HepG2 (cell line): ENCODE measurements around the gene TRAK1. TPM values are rescaled to one million over a fixed set of nuclear protein-coding genes. Genes with fewer than 3 reads are reported as not detected.

Experiments
- ATAC-seq: fragments of 200-7000 bp; cut with Tn5 transposase; 3 replicates; pipeline ENCODE4 v1.9.1; 2020; ENCODE audit warnings: mild to moderate bottlenecking, moderate library complexity
- BruUV-seq: library from RNA; stranded (reverse); fragments of 400-500 nt; replicated peaks from 2 replicates; lab custom pipeline; 2021; lab: Mats Ljungman, UMichigan
- CTCF ChIA-PET: fragments of 300-600 bp; formaldehyde crosslinking; extraction: SDS; loops from one replicate; lab custom pipeline; 2021; ENCODE audit warnings: low total read pairs, inconsistent platforms, low intra/inter-chr PET ratio; lab: Yijun Ruan, JAX
- POLR2A ChIA-PET: fragments of 350-600 bp; sonication (Branson Sonifier 250); formaldehyde crosslinking; loops from one replicate; lab custom pipeline; 2020; ENCODE audit warnings: antibody characterized with exemption, inconsistent platforms; lab: Yijun Ruan, JAX
- DNase-seq: peaks from one replicate; pipeline ENCODE4 v3.0.0-alpha.2; 2015; ENCODE audit warnings: low spot score
- FAIRE-seq: peaks from 3 replicates; lab custom pipeline; 2011; peaks lifted over from hg19 to GRCh38; lab: Jason Lieb, UNC
- H2AFZ ChIP-seq: one replicate; pipeline ENCODE4 v1.6.1; 2011; ENCODE audit warnings: low read length, inconsistent platforms
- H3K27ac ChIP-seq: fragments of 300-600 bp; 3 replicates; pipeline ENCODE4 v1.8.0; 2011; ENCODE audit warnings: mixed run types, mild to moderate bottlenecking, mixed read lengths, low read length, inconsistent platforms; ENCODE audit not compliant: insufficient read depth; ENCODE audit errors: extremely low read length
- H3K27me3 ChIP-seq, 2 experiments: fragments of 200-600 bp in 1 of 2; 2 replicates in 1 of 2; 3 replicates in 1 of 2; pipeline versions ENCODE4 v1.6.0 to v1.8.0; 2011; ENCODE audit warnings: low read length in 2 of 2, mild to moderate bottlenecking in 2 of 2, moderate library complexity in 2 of 2, inconsistent platforms in 1 of 2; ENCODE audit not compliant: insufficient read depth in 2 of 2, control insufficient read depth in 1 of 2
- H3K36me3 ChIP-seq, 2 experiments: fragments of 200-600 bp in 1 of 2; replicated peaks in 1 of 2; 2 replicates in 1 of 2; 3 replicates in 1 of 2; pipeline versions ENCODE4 v1.5.1 to v1.8.0; 2011; ENCODE audit warnings: low read length in 2 of 2, inconsistent platforms in 1 of 2; ENCODE audit not compliant: insufficient read depth in 2 of 2, control insufficient read depth in 1 of 2
- H3K4me1 ChIP-seq: 2 replicates; pipeline ENCODE4 v1.5.1; 2012; ENCODE audit warnings: low read length, inconsistent platforms; ENCODE audit not compliant: insufficient read depth
- H3K4me2 ChIP-seq: 2 replicates; pipeline ENCODE4 v1.6.0; 2011; ENCODE audit warnings: low read depth, low read length, inconsistent platforms
- H3K4me3 ChIP-seq, 3 experiments: fragments of 200-600 bp in 1 of 3; sonication (generic), shearing (Covaris generic) in 1 of 3; replicated peaks in 1 of 3; 2 replicates each; pipeline ENCODE4 v1.5.1; 2011 to 2016; ENCODE audit warnings: low read length in 3 of 3, inconsistent platforms in 2 of 3, low read depth in 2 of 3, mild to moderate bottlenecking in 2 of 3, control low read depth in 1 of 3, mixed read lengths in 1 of 3; ENCODE audit not compliant: insufficient read depth in 1 of 3
- H3K79me2 ChIP-seq: one replicate; pipeline ENCODE4 v1.6.1; 2011; ENCODE audit warnings: low read length, inconsistent platforms; ENCODE audit not compliant: insufficient read depth
- H3K9ac ChIP-seq: 2 replicates; pipeline ENCODE4 v1.6.0; 2011; ENCODE audit warnings: mild to moderate bottlenecking, low read depth, low read length, inconsistent platforms; ENCODE audit not compliant: insufficient read depth
- H3K9me3 ChIP-seq: 2 replicates; pipeline ENCODE4 v1.5.1; 2012; ENCODE audit warnings: mild to moderate bottlenecking, low read length
- H4K20me1 ChIP-seq: 2 replicates; pipeline ENCODE4 v1.6.0; 2011; ENCODE audit warnings: inconsistent platforms, mild to moderate bottlenecking, low read length, moderate library complexity; ENCODE audit not compliant: insufficient read depth
- ARID2 ChIP-seq: sonication (generic); formaldehyde crosslinking; IDR thresholded peaks from 2 replicates; pipeline ENCODE4 v1.8.1; 2022; ENCODE audit warnings: mild to moderate bottlenecking, missing genetic modification reagents, borderline replicate concordance
- DMAP1 ChIP-seq: IDR thresholded peaks from 2 replicates; pipeline ENCODE4 v1.6.1; 2016
- FOSL1 ChIP-seq: sonication (generic); formaldehyde crosslinking; IDR thresholded peaks from 2 replicates; pipeline ENCODE4 v1.9.0; 2021; ENCODE audit warnings: missing genetic modification reagents, borderline replicate concordance
- KAT8 ChIP-seq: IDR thresholded peaks from 2 replicates; pipeline ENCODE4 v1.6.1; 2016; ENCODE audit warnings: missing genetic modification reagents, missing compliant biosample characterization
- KDM1A ChIP-seq: IDR thresholded peaks from 2 replicates; pipeline ENCODE4 v1.6.1; 2016; ENCODE audit warnings: missing compliant biosample characterization
- KDM2A ChIP-seq: sonication (generic); formaldehyde crosslinking; IDR thresholded peaks from 2 replicates; pipeline ENCODE4 v1.4.0; 2020; ENCODE audit warnings: low read depth, missing genetic modification reagents, borderline replicate concordance
- KLF11 ChIP-seq: IDR thresholded peaks from 2 replicates; pipeline ENCODE4 v1.6.1; 2016; ENCODE audit warnings: missing compliant biosample characterization
- NFATC3 ChIP-seq: sonication (generic); formaldehyde crosslinking; IDR thresholded peaks from 2 replicates; pipeline ENCODE4 v1.5.1; 2020; ENCODE audit warnings: mild to moderate bottlenecking, missing genetic modification reagents
- SP2 ChIP-seq: sonication (generic); formaldehyde crosslinking; IDR thresholded peaks from 2 replicates; pipeline ENCODE4 v1.5.1; 2020; ENCODE audit warnings: mild to moderate bottlenecking, missing genetic modification reagents
- TBL1XR1 ChIP-seq: fragments of 150-350 bp; IDR thresholded peaks from 2 replicates; pipeline ENCODE4 v1.6.1; 2014; ENCODE audit warnings: borderline replicate concordance, low read length; ENCODE audit not compliant: partially characterized antibody
- ZNF326 ChIP-seq: sonication (generic); formaldehyde crosslinking; IDR thresholded peaks from 2 replicates; pipeline ENCODE4 v1.4.0; 2020; ENCODE audit warnings: missing genetic modification reagents, borderline replicate concordance
- ZNF343 ChIP-seq: sonication (generic); formaldehyde crosslinking; IDR thresholded peaks from 2 replicates; pipeline ENCODE4 v1.4.0; 2020; ENCODE audit warnings: mild to moderate bottlenecking, missing genetic modification reagents
- ZNF382 ChIP-seq: sonication (generic); formaldehyde crosslinking; IDR thresholded peaks from 2 replicates; pipeline ENCODE4 v1.5.0; 2020; ENCODE audit warnings: missing genetic modification reagents, mild to moderate bottlenecking, borderline replicate concordance
- ZNF670 ChIP-seq: sonication (generic); formaldehyde crosslinking; IDR thresholded peaks from 2 replicates; pipeline ENCODE4 v1.8.0; 2022; ENCODE audit warnings: mild to moderate bottlenecking, missing genetic modification reagents, borderline replicate concordance
- ZNF713 ChIP-seq: sonication (generic); formaldehyde crosslinking; IDR thresholded peaks from 2 replicates; pipeline ENCODE4 v1.4.0; 2020; ENCODE audit warnings: mild to moderate bottlenecking, missing genetic modification reagents
- ZNF788 ChIP-seq: sonication (generic); formaldehyde crosslinking; IDR thresholded peaks from 2 replicates; pipeline ENCODE4 v1.5.0; 2020; ENCODE audit warnings: mild to moderate bottlenecking, missing genetic modification reagents, borderline replicate concordance
- WGBS: methylation state at CpG from one replicate; pipeline ENCODE4 v1.1.6; 2017; ENCODE audit warnings: low lambda C conversion rate; 5-methylcytosine and 5-hydroxymethylcytosine counted together
- in situ Hi-C: cut with HindIII; loops from 2 replicates; pipeline ENCODE4 v1.10.0; 2017; ENCODE audit warnings: low pct_unique_long_range_greater_than_20kb; ENCODE audit not compliant: extremely low pct_ligation_motif_present
- intact Hi-C: fragments of 100-400 bp; cut with micrococcal nuclease; formaldehyde crosslinking; loops from one replicate; pipeline ENCODE4 v1.10.0; 2022; ENCODE audit not compliant: unreplicated experiment
- polyA plus RNA-seq, 8 experiments: library from polyadenylated mRNA; depleted of rRNA in 3 of 8; stranded (reverse) in 7 of 8; unstranded in 1 of 8; fragments of >200 nt; fragmentation: Illumina TruSeq in 4 of 8; extraction: Trizol in 4 of 8; gene quantifications; 2 replicates each; pipeline versions ENCODE4 v1.2.1 to v1.2.3, GENCODE V29; 2011 to 2016; ENCODE audit warnings: low read depth in 4 of 8, missing spikeins in 1 of 8, mixed read lengths in 1 of 8; ENCODE audit not compliant: insufficient read depth in 1 of 8
- total RNA-seq, 5 experiments: library from RNA; depleted of rRNA; stranded (reverse); fragments of >200 nt; fragmentation: Illumina TruSeq; extraction: Trizol; gene quantifications; 2 replicates each; pipeline ENCODE4 v1.2.3, GENCODE V29; 2016; ENCODE audit warnings: low read depth in 1 of 5
- TF ChIP-seq, protein P1 (sequence below): sonication (generic); formaldehyde crosslinking; IDR thresholded peaks from 2 replicates; pipeline ENCODE4 v1.5.0; 2020; ENCODE audit warnings: mild to moderate bottlenecking, missing genetic modification reagents
- TF ChIP-seq, protein P2 (sequence below): sonication (generic); formaldehyde crosslinking; conservative IDR thresholded peaks from 2 replicates; pipeline ENCODE4 v1.5.0; 2020; ENCODE audit warnings: missing genetic modification reagents
- TF ChIP-seq, protein P3 (sequence below): sonication (generic); formaldehyde crosslinking; IDR thresholded peaks from 2 replicates; pipeline ENCODE4 v1.4.0; 2020; ENCODE audit warnings: missing genetic modification reagents
- TF ChIP-seq, protein P4 (sequence below): sonication (generic); formaldehyde crosslinking; IDR thresholded peaks from 2 replicates; pipeline ENCODE4 v1.4.0; 2020; ENCODE audit warnings: mild to moderate bottlenecking, missing genetic modification reagents

Gene TRAK1
- total and polyA plus RNA-seq, 2 of the 13 experiments (the other 11 are each of a cell fraction or from before 2014, with no cell fraction given) = 20.5 to 46.6 TPM

DNA sequence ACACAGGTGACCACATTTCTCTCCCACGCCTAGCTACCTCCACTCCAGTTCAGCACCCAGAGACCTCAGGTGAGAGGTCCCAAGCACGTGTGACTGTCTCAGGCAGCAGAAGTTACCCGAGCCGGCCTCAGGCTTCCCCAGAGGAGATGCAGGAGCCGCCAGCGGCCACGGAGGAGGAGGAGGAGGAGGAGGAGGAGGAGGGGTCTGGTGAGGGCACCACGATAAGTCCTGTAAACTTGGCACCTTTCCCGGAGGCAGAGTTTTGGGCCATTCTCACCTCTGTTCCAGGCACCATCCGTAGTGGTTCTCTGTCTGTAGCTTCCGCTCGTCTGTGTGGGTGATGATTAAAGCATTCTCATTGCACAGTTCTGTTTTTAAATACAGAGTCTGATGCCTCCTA lies 118.8 kb downstream of the TRAK1 start:
- TF ChIP-seq NFATC3 (CRISPR knock-in tag) = no peak
- TF ChIP-seq TBL1XR1 = no peak
- no peak for TF ChIP-seq ZNF670 (CRISPR knock-in tag)
- TF ChIP-seq ZNF713 (CRISPR knock-in tag) = no peak
- no peak for TF ChIP-seq DMAP1 (CRISPR knock-in tag)
- TF ChIP-seq ZNF343 (CRISPR knock-in tag) = no peak
- TF ChIP-seq FOSL1 (CRISPR knock-in tag) = no peak
- no peak for TF ChIP-seq ZNF382 (CRISPR knock-in tag)
- TF ChIP-seq KLF11 (CRISPR knock-in tag) = no peak
- TF ChIP-seq SP2 (CRISPR knock-in tag) = no peak
- TF ChIP-seq ZNF788 (CRISPR knock-in tag) = no peak
- TF ChIP-seq, protein P1, sequence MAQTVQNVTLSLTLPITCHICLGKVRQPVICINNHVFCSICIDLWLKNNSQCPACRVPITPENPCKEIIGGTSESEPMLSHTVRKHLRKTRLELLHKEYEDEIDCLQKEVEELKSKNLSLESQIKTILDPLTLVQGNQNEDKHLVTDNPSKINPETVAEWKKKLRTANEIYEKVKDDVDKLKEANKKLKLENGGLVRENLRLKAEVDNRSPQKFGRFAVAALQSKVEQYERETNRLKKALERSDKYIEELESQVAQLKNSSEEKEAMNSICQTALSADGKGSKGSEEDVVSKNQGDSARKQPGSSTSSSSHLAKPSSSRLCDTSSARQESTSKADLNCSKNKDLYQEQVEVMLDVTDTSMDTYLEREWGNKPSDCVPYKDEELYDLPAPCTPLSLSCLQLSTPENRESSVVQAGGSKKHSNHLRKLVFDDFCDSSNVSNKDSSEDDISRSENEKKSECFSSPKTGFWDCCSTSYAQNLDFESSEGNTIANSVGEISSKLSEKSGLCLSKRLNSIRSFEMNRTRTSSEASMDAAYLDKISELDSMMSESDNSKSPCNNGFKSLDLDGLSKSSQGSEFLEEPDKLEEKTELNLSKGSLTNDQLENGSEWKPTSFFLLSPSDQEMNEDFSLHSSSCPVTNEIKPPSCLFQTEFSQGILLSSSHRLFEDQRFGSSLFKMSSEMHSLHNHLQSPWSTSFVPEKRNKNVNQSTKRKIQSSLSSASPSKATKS (CRISPR knock-in tag) = no peak
- TF ChIP-seq, protein P2, sequence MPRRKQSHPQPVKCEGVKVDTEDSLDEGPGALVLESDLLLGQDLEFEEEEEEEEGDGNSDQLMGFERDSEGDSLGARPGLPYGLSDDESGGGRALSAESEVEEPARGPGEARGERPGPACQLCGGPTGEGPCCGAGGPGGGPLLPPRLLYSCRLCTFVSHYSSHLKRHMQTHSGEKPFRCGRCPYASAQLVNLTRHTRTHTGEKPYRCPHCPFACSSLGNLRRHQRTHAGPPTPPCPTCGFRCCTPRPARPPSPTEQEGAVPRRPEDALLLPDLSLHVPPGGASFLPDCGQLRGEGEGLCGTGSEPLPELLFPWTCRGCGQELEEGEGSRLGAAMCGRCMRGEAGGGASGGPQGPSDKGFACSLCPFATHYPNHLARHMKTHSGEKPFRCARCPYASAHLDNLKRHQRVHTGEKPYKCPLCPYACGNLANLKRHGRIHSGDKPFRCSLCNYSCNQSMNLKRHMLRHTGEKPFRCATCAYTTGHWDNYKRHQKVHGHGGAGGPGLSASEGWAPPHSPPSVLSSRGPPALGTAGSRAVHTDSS (CRISPR knock-in tag) = no peak
- TF ChIP-seq KDM1A (CRISPR knock-in tag) = no peak
- no peak for TF ChIP-seq ARID2 (CRISPR knock-in tag)
- no peak for TF ChIP-seq KAT8 (CRISPR knock-in tag)
- no peak for TF ChIP-seq ZNF326
- TF ChIP-seq, protein P3, sequence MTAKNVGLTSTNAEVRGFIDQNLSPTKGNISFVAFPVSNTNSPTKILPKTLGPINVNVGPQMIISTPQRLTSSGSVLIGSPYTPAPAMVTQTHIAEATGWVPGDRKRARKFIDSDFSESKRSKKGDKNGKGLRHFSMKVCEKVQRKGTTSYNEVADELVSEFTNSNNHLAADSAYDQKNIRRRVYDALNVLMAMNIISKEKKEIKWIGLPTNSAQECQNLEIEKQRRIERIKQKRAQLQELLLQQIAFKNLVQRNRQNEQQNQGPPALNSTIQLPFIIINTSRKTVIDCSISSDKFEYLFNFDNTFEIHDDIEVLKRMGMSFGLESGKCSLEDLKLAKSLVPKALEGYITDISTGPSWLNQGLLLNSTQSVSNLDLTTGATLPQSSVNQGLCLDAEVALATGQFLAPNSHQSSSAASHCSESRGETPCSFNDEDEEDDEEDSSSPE (CRISPR knock-in tag) = no peak
- TF ChIP-seq KDM2A (CRISPR knock-in tag) = no peak
- TF ChIP-seq, protein P4, sequence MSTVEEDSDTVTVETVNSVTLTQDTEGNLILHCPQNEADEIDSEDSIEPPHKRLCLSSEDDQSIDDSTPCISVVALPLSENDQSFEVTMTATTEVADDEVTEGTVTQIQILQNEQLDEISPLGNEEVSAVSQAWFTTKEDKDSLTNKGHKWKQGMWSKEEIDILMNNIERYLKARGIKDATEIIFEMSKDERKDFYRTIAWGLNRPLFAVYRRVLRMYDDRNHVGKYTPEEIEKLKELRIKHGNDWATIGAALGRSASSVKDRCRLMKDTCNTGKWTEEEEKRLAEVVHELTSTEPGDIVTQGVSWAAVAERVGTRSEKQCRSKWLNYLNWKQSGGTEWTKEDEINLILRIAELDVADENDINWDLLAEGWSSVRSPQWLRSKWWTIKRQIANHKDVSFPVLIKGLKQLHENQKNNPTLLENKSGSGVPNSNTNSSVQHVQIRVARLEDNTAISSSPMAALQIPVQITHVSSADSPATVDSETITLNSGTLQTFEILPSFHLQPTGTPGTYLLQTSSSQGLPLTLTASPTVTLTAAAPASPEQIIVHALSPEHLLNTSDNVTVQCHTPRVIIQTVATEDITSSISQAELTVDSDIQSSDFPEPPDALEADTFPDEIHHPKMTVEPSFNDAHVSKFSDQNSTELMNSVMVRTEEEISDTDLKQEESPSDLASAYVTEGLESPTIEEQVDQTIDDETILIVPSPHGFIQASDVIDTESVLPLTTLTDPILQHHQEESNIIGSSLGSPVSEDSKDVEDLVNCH (CRISPR knock-in tag) = no peak
- H3K27ac ChIP-seq = no peak overlapping the region
- 93% methylated on average over 12 of the region's 12 CpGs for WGBS

More for the DNA sequence above, 118.8 kb downstream of the TRAK1 start:
- Histone ChIP-seq H3K79me2 (no peaks in the 10 kb centered on the region), H2AFZ (no peak overlapping the region), H3K4me1 (0 out of 2 replicates have a peak, but pooled peaks cover 11% of the 10 kb centered on the region), H3K4me2 (no peak overlapping the region), H4K20me1 (no peaks in the 10 kb centered on the region), H3K9me3 (no peaks in the 10 kb centered on the region), H3K27me3 (no peaks in the 10 kb centered on the region), H3K4me3 (no peak overlapping the region), H3K9ac (no peak overlapping the region), H3K36me3 (peaks cover 37 to 67% of the 10 kb centered on the region in 2 experiments)
- CTCF ChIA-PET = no interaction called here
- intact Hi-C loops (no loop called here), in situ Hi-C loops (no loop called here)
- BruUV-seq = no TSS peak
- no peak for FAIRE-seq
- POLR2A ChIA-PET = no interaction called here
- no peak for DNase-seq
- ATAC-seq = no peak
